GM12891 (cell line): ENCODE results near the gene BRINP2.

ENCODE experiments used
- POLR2A ChIP-seq: IDR thresholded peaks from 2 replicates; pipeline ENCODE4 v1.6.1; 2011; ENCODE audit warnings: low read depth, low read length, control low read depth
- POLR2AphosphoS5 ChIP-seq: IDR thresholded peaks from 2 replicates; pipeline ENCODE4 v1.6.1; 2011; ENCODE audit warnings: low read depth, low read length, control low read depth
- TAF1 ChIP-seq: IDR thresholded peaks from 2 replicates; pipeline ENCODE4 v1.6.1; 2011; ENCODE audit warnings: low read depth, low read length, control low read depth

DNA sequence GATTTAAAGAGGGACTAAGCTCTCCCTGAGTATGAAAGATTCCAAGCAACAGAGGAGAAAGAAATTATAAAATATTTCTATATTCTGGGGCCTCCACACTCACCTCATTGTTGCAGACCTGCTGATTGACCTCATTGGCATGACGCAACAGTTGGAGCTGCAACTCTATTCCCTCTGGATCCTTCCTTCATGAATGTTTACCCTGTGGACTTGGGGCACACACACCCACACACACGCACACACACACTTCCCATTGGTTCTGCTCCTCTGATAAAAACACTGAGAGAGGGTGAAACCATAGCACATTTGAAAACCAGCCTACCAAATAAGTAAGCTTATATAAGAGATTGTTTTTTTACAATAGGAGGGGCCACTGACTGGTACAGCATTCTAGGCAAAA, 159.1 kb downstream of the BRINP2 start:
- TF ChIP-seq POLR2A, result no peak
- no peak for TF ChIP-seq TAF1
- no peak for TF ChIP-seq POLR2AphosphoS5
